Stimulated activated CD4-positive, alpha-beta T cell treated with anti-CD3 and anti-CD28 coated beads, Interleukin-4, amount 100 ng/mL, for 1 hour (primary cell): ENCODE measurements around the gene CHRND.
"Not testable (repeated sequence)": the region's sequence is repeated elsewhere in the genome, so short reads cannot be mapped to it uniquely, and the experiment has no call there.

Experiments used
- DNase-seq: peaks from one replicate; pipeline ENCODE4 v3.0.0-alpha.2; 2020

The CHRND gene

DNA sequence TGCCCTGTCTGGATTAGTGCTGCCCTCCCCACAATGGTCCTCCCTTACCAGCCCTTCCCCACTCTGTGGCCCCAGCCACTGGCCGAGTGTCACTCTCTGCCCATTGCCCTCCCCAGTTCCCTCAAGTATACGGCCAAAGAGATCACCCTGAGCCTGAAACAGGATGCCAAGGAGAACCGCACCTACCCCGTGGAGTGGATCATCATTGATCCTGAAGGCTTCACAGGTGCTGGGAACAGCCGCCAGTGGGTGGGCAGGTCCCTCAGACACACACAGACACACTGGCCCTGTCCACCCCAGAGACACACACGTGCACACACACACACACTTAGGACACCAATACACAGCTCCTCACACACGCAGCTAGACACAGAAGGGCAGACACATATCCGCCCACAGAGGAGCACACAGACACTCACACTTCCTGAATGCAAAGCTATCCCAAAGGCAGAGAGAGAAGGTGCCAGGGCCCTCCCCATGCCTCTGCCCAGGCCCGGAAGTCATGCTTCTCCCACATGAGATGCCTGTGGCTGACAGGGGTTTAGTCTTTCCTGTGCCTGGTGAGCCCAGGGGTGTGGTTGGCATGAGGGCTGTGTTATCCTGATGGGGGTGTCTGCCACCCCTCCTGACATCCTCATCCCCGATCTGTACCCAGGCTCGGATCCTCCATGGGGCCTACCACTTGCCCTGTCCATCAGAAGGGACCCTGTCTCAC lies 2.9 kb downstream of the CHRND start:
- DNase-seq, result no peak

DNA sequence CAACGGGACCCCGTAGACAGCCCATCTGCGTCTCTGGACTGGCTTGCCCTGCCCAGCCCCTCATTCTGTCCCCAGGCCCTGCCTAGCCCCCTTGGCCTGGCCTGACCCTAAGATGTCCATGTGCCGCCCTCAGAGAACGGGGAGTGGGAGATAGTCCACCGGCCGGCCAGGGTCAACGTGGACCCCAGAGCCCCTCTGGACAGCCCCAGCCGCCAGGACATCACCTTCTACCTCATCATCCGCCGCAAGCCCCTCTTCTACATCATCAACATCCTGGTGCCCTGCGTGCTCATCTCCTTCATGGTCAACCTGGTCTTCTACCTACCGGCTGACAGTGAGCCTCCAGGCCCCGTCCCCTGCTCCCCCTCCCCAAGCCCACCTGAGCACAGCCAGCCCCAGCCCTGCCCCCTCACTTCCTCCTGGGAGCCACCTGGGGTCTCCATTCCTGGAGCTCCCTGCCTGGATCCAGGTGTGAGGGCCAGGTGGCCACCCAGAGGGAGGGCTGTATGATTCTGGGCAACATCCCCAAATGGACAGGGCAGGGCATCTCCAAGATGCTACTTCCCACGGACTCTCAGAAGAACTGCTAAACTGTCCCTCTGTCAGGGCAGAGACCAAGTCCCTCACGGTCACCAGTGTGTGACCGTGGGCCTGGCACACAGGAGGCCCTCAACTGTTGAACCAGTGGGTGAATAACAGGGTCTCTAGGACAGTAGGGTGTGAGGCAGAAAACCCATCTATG lies 4.0 kb downstream of the CHRND start:
- DNase-seq, result no peak

GRCh38 chr2:232530626-232531260 lies 4.8 kb downstream of the CHRND start:
- no peak for DNase-seq

GRCh38 chr2:232532419-232532818 lies 6.5 kb downstream of the CHRND start:
- DNase-seq, result no peak

- DNase-seq, result not testable (repeated sequence)
Measured at GRCh38 chr2:232532821-232533220, 6.9 kb downstream of the CHRND start.

DNA sequence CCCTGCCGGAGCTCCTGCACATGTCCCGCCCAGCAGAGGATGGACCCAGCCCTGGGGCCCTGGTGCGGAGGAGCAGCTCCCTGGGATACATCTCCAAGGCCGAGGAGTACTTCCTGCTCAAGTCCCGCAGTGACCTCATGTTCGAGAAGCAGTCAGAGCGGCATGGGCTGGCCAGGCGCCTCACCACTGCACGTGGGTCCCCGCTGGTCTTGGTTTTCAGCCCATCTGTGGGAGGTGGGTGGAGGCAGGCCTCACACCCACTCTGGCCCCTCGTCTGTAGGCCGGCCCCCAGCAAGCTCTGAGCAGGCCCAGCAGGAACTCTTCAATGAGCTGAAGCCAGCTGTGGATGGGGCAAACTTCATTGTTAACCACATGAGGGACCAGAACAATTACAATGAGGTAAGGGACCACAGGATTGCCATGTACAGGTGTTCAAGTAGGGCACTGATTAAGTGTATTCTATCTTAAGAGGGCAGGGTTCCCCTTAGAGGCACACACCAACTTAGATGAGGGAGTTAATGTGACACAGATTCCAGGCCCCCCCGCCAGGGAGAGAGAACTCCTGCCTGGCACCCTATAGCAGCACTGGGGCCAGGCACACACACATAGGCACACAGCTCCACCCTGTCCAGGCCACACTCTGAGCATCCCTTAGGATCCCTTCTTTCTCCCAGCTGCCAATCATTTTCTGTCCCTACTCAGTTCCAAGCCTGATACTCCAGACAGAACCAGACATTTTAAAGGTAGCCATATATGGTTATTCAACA lies 8.2 kb downstream of the CHRND start:
- DNase-seq, result no peak

DNA sequence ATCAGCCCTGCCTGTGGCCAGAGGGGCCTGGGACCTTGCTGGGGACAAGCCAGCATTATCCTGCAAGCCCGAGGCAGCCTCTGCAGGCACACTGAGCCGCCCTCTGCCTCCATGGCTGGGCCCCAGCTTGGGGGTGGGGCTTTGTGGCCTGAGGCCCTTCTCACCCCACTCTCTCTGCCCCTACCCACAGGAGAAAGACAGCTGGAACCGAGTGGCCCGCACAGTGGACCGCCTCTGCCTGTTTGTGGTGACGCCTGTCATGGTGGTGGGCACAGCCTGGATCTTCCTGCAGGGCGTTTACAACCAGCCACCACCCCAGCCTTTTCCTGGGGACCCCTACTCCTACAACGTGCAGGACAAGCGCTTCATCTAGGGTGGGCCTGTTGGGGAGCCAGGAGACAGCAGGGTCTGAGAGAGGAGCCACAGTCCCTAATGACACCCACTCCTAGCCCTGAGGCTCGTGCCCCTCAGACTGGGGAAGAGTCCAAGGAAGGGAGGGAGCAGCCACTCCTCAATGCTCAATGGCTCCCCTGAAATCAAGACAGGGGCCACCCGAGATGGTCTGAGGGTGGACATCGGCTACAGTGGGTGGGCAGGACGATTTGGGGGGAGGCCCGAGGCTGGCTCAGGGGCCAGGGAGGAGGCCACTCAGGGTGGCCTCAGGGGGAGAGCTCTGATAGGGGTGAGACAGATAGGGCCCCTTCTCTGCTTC lies 9.1 kb downstream of the CHRND start:
- DNase-seq, result no peak

DNA sequence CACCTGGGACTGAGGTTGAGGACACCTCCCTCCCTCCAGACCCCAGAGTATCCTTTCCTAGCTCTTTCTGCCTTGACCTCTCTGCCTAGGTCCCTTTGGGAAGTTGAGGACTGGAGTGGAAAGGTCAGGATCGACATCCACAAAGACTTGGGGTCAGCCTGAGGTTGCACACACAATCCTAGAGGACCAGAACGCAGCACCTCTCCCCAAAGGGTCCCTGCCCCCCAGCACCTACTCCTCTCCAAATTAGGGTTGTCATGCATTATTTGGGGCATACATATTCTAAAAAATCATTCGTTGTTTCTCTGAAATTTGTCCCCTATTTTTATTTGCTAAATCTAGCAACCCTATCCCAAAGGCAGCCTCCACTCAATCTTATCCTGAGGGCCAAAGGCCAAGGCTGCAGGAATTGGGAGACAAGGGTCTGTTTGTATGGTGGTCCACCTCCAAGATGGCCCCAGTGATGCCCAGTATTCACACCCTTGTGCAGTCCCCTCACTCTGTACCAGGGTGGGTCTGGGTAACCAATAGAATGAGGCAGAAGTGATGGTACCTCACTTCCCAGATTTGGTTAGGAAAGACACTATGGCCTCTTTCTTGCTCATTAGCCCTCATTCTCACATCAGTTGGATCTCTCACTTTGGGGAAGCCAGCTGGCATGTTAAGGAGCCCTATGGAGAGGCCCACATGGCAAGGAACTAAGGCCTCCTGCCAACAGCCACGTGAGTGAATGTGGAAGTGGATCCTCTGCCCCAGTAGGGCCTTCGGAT lies 10.0 kb downstream of the CHRND start:
- DNase-seq, result no peak

- no peak for DNase-seq
Measured at GRCh38 chr2:232537079-232537478, 11.1 kb downstream of the CHRND start.

DNA sequence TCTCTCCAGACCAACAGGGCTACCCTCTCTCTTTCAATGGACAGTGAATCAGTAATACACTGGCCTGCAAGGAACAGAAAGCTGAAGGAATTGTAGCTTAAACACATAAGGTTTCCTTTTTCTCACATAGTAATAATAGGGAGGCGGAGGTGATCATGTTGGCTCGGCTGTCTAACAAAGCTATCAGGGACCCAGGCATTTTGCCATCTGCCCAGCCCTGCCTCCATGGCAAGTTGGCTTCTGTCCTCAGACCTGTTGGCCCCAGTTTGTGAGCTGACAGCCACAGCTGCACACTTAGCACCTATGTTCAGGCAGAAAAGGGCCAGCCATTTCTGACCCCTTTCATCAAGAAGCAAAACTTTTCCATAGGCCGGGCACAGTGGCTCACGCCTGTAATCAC lies 11.5 kb downstream of the CHRND start:
- no peak for DNase-seq

GRCh38 chr2:232538671-232539070 lies 12.7 kb downstream of the CHRND start:
- no peak for DNase-seq

- no peak for DNase-seq
Measured at GRCh38 chr2:232539298-232540231, 13.6 kb downstream of the CHRND start, which contains the start of gene CHRNG. CHRNG (plus strand) TSS chr2:232539692; CDS start chr2:232539748, 56 bp downstream.

- DNase-seq, result no peak
Measured at GRCh38 chr2:232540441-232541041, 14.6 kb downstream of the CHRND start.

DNA sequence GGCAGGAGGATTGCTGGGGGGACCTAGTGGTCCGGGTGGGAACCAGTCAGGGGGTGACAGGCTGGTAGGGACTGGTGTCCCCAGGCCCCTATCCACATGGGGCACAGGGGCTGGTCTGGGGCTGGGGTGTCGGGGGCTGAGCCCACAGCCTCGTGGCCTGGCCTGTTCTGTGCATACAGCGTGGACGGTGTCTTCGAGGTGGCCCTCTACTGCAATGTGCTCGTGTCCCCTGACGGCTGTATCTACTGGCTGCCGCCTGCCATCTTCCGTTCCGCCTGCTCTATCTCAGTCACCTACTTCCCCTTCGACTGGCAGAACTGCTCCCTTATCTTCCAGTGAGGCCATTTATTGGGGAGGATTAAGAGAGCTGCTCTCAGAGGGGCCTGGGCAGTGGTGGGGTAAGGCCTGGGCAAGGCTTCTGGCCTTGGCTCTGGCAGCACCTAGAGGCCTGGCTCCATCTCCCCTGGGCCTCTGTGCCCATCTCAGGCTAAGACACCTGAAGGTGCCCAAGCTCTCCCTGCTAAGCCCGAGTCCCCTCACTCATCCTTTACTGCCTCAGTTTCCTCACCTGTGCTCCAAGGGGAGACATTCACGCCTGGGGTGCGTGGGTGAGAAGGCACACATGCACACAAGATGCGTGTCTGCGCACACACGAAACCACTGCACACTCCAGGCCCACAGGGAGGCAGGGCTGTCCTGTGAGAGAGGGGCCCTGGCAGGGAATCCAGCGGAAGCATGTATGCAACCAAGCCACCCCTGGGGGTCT lies 15.4 kb downstream of the CHRND start:
- DNase-seq, result no peak

- DNase-seq, result no peak
Measured at GRCh38 chr2:232541961-232542714, 16.2 kb downstream of the CHRND start.

DNA sequence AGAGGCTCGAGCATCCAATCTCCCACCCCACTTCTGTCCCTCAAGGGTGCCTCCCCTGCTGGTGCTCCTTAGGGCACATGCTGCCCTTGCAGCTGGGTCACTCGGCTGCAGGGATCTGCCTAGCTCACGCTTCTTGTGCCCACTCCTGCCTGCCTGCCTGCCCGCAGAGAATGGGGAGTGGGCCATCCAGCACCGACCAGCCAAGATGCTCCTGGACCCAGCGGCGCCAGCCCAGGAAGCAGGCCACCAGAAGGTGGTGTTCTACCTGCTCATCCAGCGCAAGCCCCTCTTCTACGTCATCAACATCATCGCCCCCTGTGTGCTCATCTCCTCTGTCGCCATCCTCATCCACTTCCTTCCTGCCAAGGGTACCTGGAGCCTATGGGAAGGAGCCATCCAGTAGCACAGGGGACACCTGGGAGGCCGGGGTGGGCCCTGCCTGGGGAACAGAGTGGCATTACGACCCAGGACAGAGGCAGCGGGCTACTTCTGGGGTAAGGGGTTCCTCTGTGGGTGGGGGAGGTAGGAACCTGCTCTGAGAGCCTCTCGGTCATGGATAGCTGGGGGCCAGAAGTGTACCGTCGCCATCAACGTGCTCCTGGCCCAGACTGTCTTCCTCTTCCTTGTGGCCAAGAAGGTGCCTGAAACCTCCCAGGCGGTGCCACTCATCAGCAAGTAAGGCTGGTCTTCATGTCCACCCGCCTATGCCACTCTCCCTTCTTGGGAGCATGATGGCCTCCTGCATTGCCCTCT lies 16.9 kb downstream of the CHRND start:
- DNase-seq, result no peak

- DNase-seq, result no peak
Measured at GRCh38 chr2:232543491-232543890, 17.5 kb downstream of the CHRND start.
